Astrocyte (in vitro differentiated cells and primary cell): ENCODE results near the gene BANP. TPM values are rescaled to one million over a fixed set of nuclear protein-coding genes. Genes with fewer than 3 reads are reported as not detected.

ENCODE experiments used
- DNase-seq: peaks from one replicate; pipeline ENCODE4 v3.0.0-alpha.2; 2010; ENCODE audit warnings: low read depth
- FAIRE-seq: peaks from 2 replicates; lab custom pipeline; 2011; peaks lifted over from hg19 to GRCh38; lab: Jason Lieb, UNC
- H2AFZ ChIP-seq: 2 replicates; pipeline ENCODE4 v1.6.0; 2012; ENCODE audit warnings: low read depth, low read length, inconsistent platforms
- H3K27ac ChIP-seq: 2 replicates; pipeline ENCODE4 v1.5.1; 2011; ENCODE audit warnings: low read depth, low read length, inconsistent platforms
- H3K27me3 ChIP-seq: 2 replicates; pipeline ENCODE4 v1.6.0; 2011; ENCODE audit warnings: low read length, inconsistent platforms; ENCODE audit not compliant: insufficient read depth
- H3K36me3 ChIP-seq: 2 replicates; pipeline ENCODE4 v1.5.1; 2011; ENCODE audit warnings: low read length, inconsistent platforms; ENCODE audit not compliant: insufficient read depth
- H3K4me1 ChIP-seq: 2 replicates; pipeline ENCODE4 v1.5.1; 2011; ENCODE audit warnings: low read length, inconsistent platforms; ENCODE audit not compliant: insufficient read depth
- H3K4me2 ChIP-seq: 2 replicates; pipeline ENCODE4 v1.6.0; 2012; ENCODE audit warnings: low read length, inconsistent platforms
- H3K4me3 ChIP-seq: 2 replicates; pipeline ENCODE4 v1.5.1; 2011; ENCODE audit warnings: low read depth, mild to moderate bottlenecking, low read length, inconsistent platforms; ENCODE audit not compliant: insufficient read depth
- H3K79me2 ChIP-seq: 2 replicates; pipeline ENCODE4 v1.6.0; 2012; ENCODE audit warnings: mild to moderate bottlenecking, low read length, inconsistent platforms; ENCODE audit not compliant: insufficient read depth
- H3K9ac ChIP-seq: 2 replicates; pipeline ENCODE4 v1.6.0; 2012; ENCODE audit warnings: mild to moderate bottlenecking, low read length, inconsistent platforms
- H3K9me3 ChIP-seq: 2 replicates; pipeline ENCODE4 v1.5.1; 2012; ENCODE audit warnings: low read depth, mild to moderate bottlenecking, low read length, inconsistent platforms; ENCODE audit not compliant: insufficient read depth
- H4K20me1 ChIP-seq: 2 replicates; pipeline ENCODE4 v1.6.0; 2012; ENCODE audit warnings: low read length, inconsistent platforms; ENCODE audit not compliant: insufficient read depth
- H3K27ac Mint-ChIP-seq: one replicate; pipeline ENCODE4 v1.8.0; 2021; ENCODE audit warnings: mild to moderate bottlenecking, mixed read lengths; ENCODE audit not compliant: unreplicated experiment
- H3K27me3 Mint-ChIP-seq: one replicate; pipeline ENCODE4 v1.8.0; 2021; ENCODE audit warnings: low read depth, mixed read lengths; ENCODE audit not compliant: unreplicated experiment
- H3K36me3 Mint-ChIP-seq: one replicate; pipeline ENCODE4 v1.8.0; 2021; ENCODE audit warnings: low read depth, mixed read lengths; ENCODE audit not compliant: unreplicated experiment
- H3K4me1 Mint-ChIP-seq: one replicate; pipeline ENCODE4 v1.8.0; 2021; ENCODE audit warnings: low read depth, mixed read lengths; ENCODE audit not compliant: unreplicated experiment
- H3K4me3 Mint-ChIP-seq: one replicate; pipeline ENCODE4 v1.8.0; 2021; ENCODE audit warnings: mild to moderate bottlenecking, moderate library complexity, mixed read lengths; ENCODE audit not compliant: unreplicated experiment
- H3K9me3 Mint-ChIP-seq: one replicate; pipeline ENCODE4 v1.8.0; 2021; ENCODE audit warnings: mild to moderate bottlenecking, mixed read lengths; ENCODE audit not compliant: unreplicated experiment
- EZH2 ChIP-seq: IDR thresholded peaks from 2 replicates; pipeline ENCODE4 v1.6.1; 2012; ENCODE audit warnings: mild to moderate bottlenecking, low read length, inconsistent platforms; ENCODE audit not compliant: insufficient read depth
- total RNA-seq: library from RNA; stranded (reverse); gene quantifications from 2 replicates; pipeline ENCODE4 v1.2.1, GENCODE V29; 2021
- TF ChIP-seq, protein P1 (sequence below): IDR thresholded peaks from 2 replicates; pipeline ENCODE4 v1.5.1; 2011; ENCODE audit warnings: low read depth, mild to moderate bottlenecking, inconsistent platforms, low read length, moderate library complexity; ENCODE audit not compliant: insufficient read depth

The BANP gene
- total RNA-seq, 1 donor from 2014 or later: 28.9 TPM

GRCh38 chr16:88009563-88010342 lies 58.5 kb downstream of the BANP start:
- Histone ChIP-seq H3K79me2 (no peaks in the 10 kb centered on the region), H3K27ac (no peak overlapping the region), H3K4me2 (no peak overlapping the region), H4K20me1 (peaks cover 22% of the 10 kb centered on the region), H3K9me3 (no peaks in the 10 kb centered on the region), H3K36me3 (peaks cover 4% of the 10 kb centered on the region), H2AFZ (no peak overlapping the region), H3K27me3 (no peaks in the 10 kb centered on the region), H3K4me1 (peaks cover 18% of the 10 kb centered on the region), H3K9ac (no peak overlapping the region), H3K4me3 (no peak overlapping the region)
- no peak for DNase-seq
- Mint-ChIP-seq H3K27ac (no peak overlapping the region), H3K4me1 (peaks cover 28% of the 10 kb centered on the region), H3K36me3 (peaks cover 20% of the 10 kb centered on the region), H3K9me3 (no peaks in the 10 kb centered on the region), H3K4me3 (no peak overlapping the region), H3K27me3 (no peaks in the 10 kb centered on the region)
- TF ChIP-seq, protein P1, sequence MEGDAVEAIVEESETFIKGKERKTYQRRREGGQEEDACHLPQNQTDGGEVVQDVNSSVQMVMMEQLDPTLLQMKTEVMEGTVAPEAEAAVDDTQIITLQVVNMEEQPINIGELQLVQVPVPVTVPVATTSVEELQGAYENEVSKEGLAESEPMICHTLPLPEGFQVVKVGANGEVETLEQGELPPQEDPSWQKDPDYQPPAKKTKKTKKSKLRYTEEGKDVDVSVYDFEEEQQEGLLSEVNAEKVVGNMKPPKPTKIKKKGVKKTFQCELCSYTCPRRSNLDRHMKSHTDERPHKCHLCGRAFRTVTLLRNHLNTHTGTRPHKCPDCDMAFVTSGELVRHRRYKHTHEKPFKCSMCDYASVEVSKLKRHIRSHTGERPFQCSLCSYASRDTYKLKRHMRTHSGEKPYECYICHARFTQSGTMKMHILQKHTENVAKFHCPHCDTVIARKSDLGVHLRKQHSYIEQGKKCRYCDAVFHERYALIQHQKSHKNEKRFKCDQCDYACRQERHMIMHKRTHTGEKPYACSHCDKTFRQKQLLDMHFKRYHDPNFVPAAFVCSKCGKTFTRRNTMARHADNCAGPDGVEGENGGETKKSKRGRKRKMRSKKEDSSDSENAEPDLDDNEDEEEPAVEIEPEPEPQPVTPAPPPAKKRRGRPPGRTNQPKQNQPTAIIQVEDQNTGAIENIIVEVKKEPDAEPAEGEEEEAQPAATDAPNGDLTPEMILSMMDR: no peak
- no peak for TF ChIP-seq EZH2
- no peak for FAIRE-seq

- no peak overlapping the region for H3K27ac Mint-ChIP-seq
- H3K4me3 Mint-ChIP-seq: no peak overlapping the region
- peaks cover 16% of the 10 kb centered on the region for H3K36me3 Mint-ChIP-seq
- Histone ChIP-seq H3K27me3 (no peaks in the 10 kb centered on the region), H3K27ac (no peak overlapping the region), H3K36me3 (peaks cover 2% of the 10 kb centered on the region), H3K79me2 (no peaks in the 10 kb centered on the region), H3K4me2 (no peak overlapping the region), H2AFZ (no peak overlapping the region), H3K4me1 (peaks cover 22% of the 10 kb centered on the region), H3K9me3 (no peaks in the 10 kb centered on the region), H4K20me1 (peaks cover 22% of the 10 kb centered on the region), H3K9ac (no peak overlapping the region), H3K4me3 (no peak overlapping the region)
- H3K27me3 Mint-ChIP-seq: no peaks in the 10 kb centered on the region
- no peak for FAIRE-seq
- no peak for DNase-seq
- no peaks in the 10 kb centered on the region for H3K9me3 Mint-ChIP-seq
- TF ChIP-seq, protein P1: no peak
- TF ChIP-seq EZH2: no peak
- H3K4me1 Mint-ChIP-seq: peaks cover 28% of the 10 kb centered on the region
These were observed 59.2 kb downstream of the BANP start for GRCh38 chr16:88010343-88010967.
